Measurements from ENCODE around the gene ADAMTS20.

DNA sequence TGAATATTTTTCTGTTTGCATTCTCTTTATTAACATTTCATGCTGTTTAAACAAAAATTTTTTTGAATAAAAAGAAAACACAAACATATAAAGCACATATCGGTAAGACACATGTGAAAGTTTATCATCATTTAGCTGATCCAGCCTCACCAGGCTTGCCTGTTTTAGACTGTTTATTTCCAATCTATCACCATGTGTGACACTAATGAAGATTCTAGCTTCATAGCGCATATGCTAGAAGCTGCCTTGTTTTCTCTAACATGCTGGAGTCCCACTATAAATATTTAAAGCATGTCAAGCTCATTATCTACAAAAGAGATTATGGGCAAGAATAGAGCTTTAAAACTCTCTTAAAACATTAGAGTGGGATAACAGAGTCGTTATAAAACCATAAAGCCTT, 25.4 kb upstream of the ADAMTS20 start:
- no peak for TF ChIP-seq POLR2A (IDR thresholded peaks at IDR 0.05)
- TF ChIP-seq, protein P1, sequence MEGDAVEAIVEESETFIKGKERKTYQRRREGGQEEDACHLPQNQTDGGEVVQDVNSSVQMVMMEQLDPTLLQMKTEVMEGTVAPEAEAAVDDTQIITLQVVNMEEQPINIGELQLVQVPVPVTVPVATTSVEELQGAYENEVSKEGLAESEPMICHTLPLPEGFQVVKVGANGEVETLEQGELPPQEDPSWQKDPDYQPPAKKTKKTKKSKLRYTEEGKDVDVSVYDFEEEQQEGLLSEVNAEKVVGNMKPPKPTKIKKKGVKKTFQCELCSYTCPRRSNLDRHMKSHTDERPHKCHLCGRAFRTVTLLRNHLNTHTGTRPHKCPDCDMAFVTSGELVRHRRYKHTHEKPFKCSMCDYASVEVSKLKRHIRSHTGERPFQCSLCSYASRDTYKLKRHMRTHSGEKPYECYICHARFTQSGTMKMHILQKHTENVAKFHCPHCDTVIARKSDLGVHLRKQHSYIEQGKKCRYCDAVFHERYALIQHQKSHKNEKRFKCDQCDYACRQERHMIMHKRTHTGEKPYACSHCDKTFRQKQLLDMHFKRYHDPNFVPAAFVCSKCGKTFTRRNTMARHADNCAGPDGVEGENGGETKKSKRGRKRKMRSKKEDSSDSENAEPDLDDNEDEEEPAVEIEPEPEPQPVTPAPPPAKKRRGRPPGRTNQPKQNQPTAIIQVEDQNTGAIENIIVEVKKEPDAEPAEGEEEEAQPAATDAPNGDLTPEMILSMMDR (IDR thresholded peaks at IDR 0.05) = no peak

Measured in Peyer's patch (tissue), 4 donors.